ENCODE data around the gene FBRSL1. TPM values are rescaled to one million over a fixed set of nuclear protein-coding genes. Genes with fewer than 3 reads are reported as not detected.

Gene FBRSL1
- total RNA-seq, 1 donor from 2014 or later = 43.7 TPM

- DNase-seq (ENCODE audit: low spot score) = no peak
- intact Hi-C loops (cut with DNase I) = no loop called here
- no peak for ATAC-seq
These were observed 1.9 kb downstream of the FBRSL1 start for GRCh38 chr12:132491761-132492378.

- ATAC-seq (no peak), DNase-seq (ENCODE audit: low spot score) (no peak)
- intact Hi-C loops (cut with DNase I) = no loop called here
These were observed 2.6 kb downstream of the FBRSL1 start for GRCh38 chr12:132492522-132492921.

- no peak for ATAC-seq
- DNase-seq (ENCODE audit: low spot score) = no peak
- intact Hi-C loops (cut with DNase I) = no loop called here
These were observed 3.0 kb downstream of the FBRSL1 start for GRCh38 chr12:132492951-132493350.

- intact Hi-C loops (cut with DNase I) = no loop called here
- ATAC-seq (no peak), DNase-seq (ENCODE audit: low spot score) (no peak)
These were observed 3.7 kb downstream of the FBRSL1 start for GRCh38 chr12:132493482-132494178.

GRCh38 chr12:132494294-132495164, 4.6 kb downstream of the FBRSL1 start:
- DNase-seq (ENCODE audit: low spot score) (no peak), ATAC-seq (no peak)
- intact Hi-C loops (cut with DNase I) = no loop called here

- DNase-seq (ENCODE audit: low spot score) (no peak), ATAC-seq (no peak)
- intact Hi-C loops (cut with DNase I) = no loop called here
These were observed 5.2 kb downstream of the FBRSL1 start for GRCh38 chr12:132495165-132495544.

- DNase-seq (ENCODE audit: low spot score) = no peak
- intact Hi-C loops (cut with DNase I) = no loop called here
- no peak for ATAC-seq
These were observed 5.8 kb downstream of the FBRSL1 start for GRCh38 chr12:132495629-132496357.

GRCh38 chr12:132496358-132496669, 6.4 kb downstream of the FBRSL1 start:
- intact Hi-C loops (cut with DNase I) = no loop called here
- DNase-seq (ENCODE audit: low spot score) (no peak), ATAC-seq (no peak)

GRCh38 chr12:132496710-132497109, 6.8 kb downstream of the FBRSL1 start:
- no peak for DNase-seq (ENCODE audit: low spot score)
- intact Hi-C loops (cut with DNase I) = no loop called here
- no peak for ATAC-seq

- DNase-seq (ENCODE audit: low spot score) = no peak
- ATAC-seq = no peak
- intact Hi-C loops (cut with DNase I) = no loop called here
These were observed 7.8 kb downstream of the FBRSL1 start for GRCh38 chr12:132497514-132498405.

- no peak for DNase-seq (ENCODE audit: low spot score)
- intact Hi-C loops (cut with DNase I) = no loop called here
- ATAC-seq = no peak
These were observed 9.0 kb downstream of the FBRSL1 start for GRCh38 chr12:132498931-132499330.

- DNase-seq (ENCODE audit: low spot score) (no peak), ATAC-seq (no peak)
- intact Hi-C loops (cut with DNase I) = no loop called here
These were observed 10.3 kb downstream of the FBRSL1 start for GRCh38 chr12:132500142-132500855.

GRCh38 chr12:132500856-132501180, 10.9 kb downstream of the FBRSL1 start:
- ATAC-seq (no peak), DNase-seq (ENCODE audit: low spot score) (no peak)
- intact Hi-C loops (cut with DNase I) = no loop called here

- DNase-seq (ENCODE audit: low spot score) = no peak
- intact Hi-C loops (cut with DNase I) = no loop called here
- ATAC-seq = no peak
These were observed 11.4 kb downstream of the FBRSL1 start for GRCh38 chr12:132501204-132501940.

GRCh38 chr12:132502149-132502881, 12.4 kb downstream of the FBRSL1 start:
- DNase-seq (ENCODE audit: low spot score) = no peak
- intact Hi-C loops (cut with DNase I) = no loop called here
- ATAC-seq = no peak

GRCh38 chr12:132502882-132503193, 12.9 kb downstream of the FBRSL1 start:
- no peak for DNase-seq (ENCODE audit: low spot score)

GRCh38 chr12:132503618-132504204, 13.8 kb downstream of the FBRSL1 start:
- intact Hi-C loops (cut with DNase I) = no loop called here
- DNase-seq (ENCODE audit: low spot score) (no peak), ATAC-seq (no peak)

More at GRCh38 chr12:132502882-132503193, 12.9 kb downstream of the FBRSL1 start:
- intact Hi-C loops (cut with DNase I) = no loop called here
- ATAC-seq = no peak
